DMS79 treated with DMSO at 0.1 percent for 48 hours (cell line): ENCODE results near the gene MYO9A.
"Not testable (repeated sequence)": the region's sequence is repeated elsewhere in the genome, so short reads cannot be mapped to it uniquely, and the experiment has no call there.

ENCODE experiments used
- DNase-seq: peaks from one replicate; lab custom pipeline; 2025; lab: John Stamatoyannopoulos, UW

MYO9A gene

GRCh38 chr15:72092691-72093090, 25.3 kb downstream of the MYO9A start:
- no peak for DNase-seq

GRCh38 chr15:72092006-72092405, 25.9 kb downstream of the MYO9A start:
- no peak for DNase-seq

- DNase-seq = peak; percentile 38
These were observed 30.9 kb downstream of the MYO9A start for GRCh38 chr15:72086920-72087648.

- no peak for DNase-seq
These were observed 31.8 kb downstream of the MYO9A start for GRCh38 chr15:72086010-72086697.

GRCh38 chr15:72082176-72082575, 35.8 kb downstream of the MYO9A start:
- DNase-seq = no peak

- DNase-seq = no peak
These were observed 39.1 kb downstream of the MYO9A start for GRCh38 chr15:72078887-72079286.

- DNase-seq = no peak
These were observed 40.0 kb downstream of the MYO9A start for GRCh38 chr15:72077950-72078349.

GRCh38 chr15:72074335-72075060, 43.5 kb downstream of the MYO9A start:
- DNase-seq = no peak

- not testable (repeated sequence) for DNase-seq
These were observed 46.5 kb downstream of the MYO9A start for GRCh38 chr15:72071448-72071825.

- DNase-seq = no peak
These were observed 47.0 kb downstream of the MYO9A start for GRCh38 chr15:72070817-72071447.

GRCh38 chr15:72068856-72069255, 49.1 kb downstream of the MYO9A start:
- DNase-seq = no peak

GRCh38 chr15:72065801-72066200, 52.1 kb downstream of the MYO9A start:
- no peak for DNase-seq

GRCh38 chr15:72063186-72063585, 54.8 kb downstream of the MYO9A start:
- DNase-seq = no peak

- DNase-seq = no peak
These were observed 55.6 kb downstream of the MYO9A start for GRCh38 chr15:72062319-72062718.

- no peak for DNase-seq
These were observed 57.2 kb downstream of the MYO9A start for GRCh38 chr15:72060687-72061250.

GRCh38 chr15:72058585-72058984, 59.4 kb downstream of the MYO9A start:
- no peak for DNase-seq

GRCh38 chr15:72057548-72058091, 60.3 kb downstream of the MYO9A start:
- no peak for DNase-seq

- DNase-seq = not testable (repeated sequence)
These were observed 61.7 kb downstream of the MYO9A start for GRCh38 chr15:72056217-72056616.

GRCh38 chr15:72053297-72053696, 64.7 kb downstream of the MYO9A start:
- DNase-seq = not testable (repeated sequence)

- DNase-seq = no peak
These were observed 67.2 kb downstream of the MYO9A start for GRCh38 chr15:72050700-72051099.

GRCh38 chr15:72047020-72047419, 70.9 kb downstream of the MYO9A start:
- no peak for DNase-seq

GRCh38 chr15:72044956-72045355, 73.0 kb downstream of the MYO9A start:
- no peak for DNase-seq
